ENCODE results near the gene ANKRD34A.

DNA sequence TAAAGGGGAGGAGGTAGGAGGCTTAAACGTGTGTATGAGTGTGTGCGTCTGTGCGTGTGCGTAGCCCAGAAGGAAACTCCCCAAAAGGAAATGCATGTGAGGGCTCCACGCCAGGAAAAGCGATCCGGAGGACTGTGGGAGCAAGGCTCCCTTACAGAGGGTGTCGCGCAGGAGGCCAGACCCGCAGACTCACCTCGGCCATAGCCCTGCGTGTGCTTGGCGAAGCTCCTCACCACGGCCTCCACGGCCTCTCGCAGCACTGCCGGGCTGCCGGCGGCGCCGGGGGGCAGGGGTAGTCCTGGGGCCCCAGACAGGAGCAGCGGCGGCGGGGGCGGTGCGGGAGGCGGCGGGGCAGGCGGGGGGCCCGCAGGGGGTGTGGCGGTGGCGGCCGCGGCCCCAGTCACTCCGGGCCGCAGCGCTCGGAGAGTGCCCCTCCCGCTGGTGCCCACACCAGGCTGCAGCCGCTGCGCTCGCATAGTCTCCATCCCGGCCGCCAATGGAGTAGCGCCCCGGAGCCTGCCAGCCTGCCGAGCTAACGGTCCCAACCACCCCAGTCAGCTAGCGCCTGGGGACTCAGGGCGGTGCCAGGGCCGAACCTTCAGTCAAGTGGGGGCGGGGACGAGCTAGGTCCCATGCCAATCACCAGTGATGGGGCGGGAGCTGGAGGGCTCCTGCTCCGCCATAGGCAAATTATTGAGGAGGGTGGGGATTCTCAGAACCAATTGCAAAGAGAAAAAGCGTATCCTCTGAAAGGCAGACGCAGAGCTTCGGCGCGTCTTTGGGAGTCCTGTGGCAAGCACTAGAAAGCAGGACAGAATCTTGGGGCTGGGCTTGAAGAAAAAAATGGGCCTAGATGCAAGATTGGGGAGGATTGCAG is 6.7 kb downstream of the ANKRD34A start, which contains the start of gene LIX1L:
- TF ChIP-seq, protein P1, sequence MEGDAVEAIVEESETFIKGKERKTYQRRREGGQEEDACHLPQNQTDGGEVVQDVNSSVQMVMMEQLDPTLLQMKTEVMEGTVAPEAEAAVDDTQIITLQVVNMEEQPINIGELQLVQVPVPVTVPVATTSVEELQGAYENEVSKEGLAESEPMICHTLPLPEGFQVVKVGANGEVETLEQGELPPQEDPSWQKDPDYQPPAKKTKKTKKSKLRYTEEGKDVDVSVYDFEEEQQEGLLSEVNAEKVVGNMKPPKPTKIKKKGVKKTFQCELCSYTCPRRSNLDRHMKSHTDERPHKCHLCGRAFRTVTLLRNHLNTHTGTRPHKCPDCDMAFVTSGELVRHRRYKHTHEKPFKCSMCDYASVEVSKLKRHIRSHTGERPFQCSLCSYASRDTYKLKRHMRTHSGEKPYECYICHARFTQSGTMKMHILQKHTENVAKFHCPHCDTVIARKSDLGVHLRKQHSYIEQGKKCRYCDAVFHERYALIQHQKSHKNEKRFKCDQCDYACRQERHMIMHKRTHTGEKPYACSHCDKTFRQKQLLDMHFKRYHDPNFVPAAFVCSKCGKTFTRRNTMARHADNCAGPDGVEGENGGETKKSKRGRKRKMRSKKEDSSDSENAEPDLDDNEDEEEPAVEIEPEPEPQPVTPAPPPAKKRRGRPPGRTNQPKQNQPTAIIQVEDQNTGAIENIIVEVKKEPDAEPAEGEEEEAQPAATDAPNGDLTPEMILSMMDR (IDR thresholded peaks at IDR 0.05; ENCODE audit: poor library complexity) = no peak
- TF ChIP-seq EZH2 (IDR thresholded peaks at IDR 0.05; ENCODE audit: borderline replicate concordance) (no peak), EZH2phosphoT487 (IDR thresholded peaks at IDR 0.05; ENCODE audit: low read depth, severe bottlenecking, unreplicated experiment) (no peak)
